Liver (tissue), 3 donors: Measurements from ENCODE around the gene CHST5.

Experiments
- ATF3 ChIP-seq: IDR thresholded peaks from 2 replicates; pipeline ENCODE4 v1.6.1; 2016; ENCODE audit warnings: antibody characterized with exemption
- CTCF ChIP-seq: fragments of 150-350 bp; IDR thresholded peaks from 2 replicates; pipeline ENCODE4 v1.5.1; 2017; ENCODE audit warnings: improper control_type of control experiment, low read depth, low read length; ENCODE audit not compliant: missing input control
- EGR1 ChIP-seq, 2 donors: IDR thresholded peaks; 2 replicates each; pipeline ENCODE4 v1.6.1; 2016 to 2018; ENCODE audit warnings: antibody characterized with exemption in 2 of 2, low read depth in 2 of 2
- FOXA1 ChIP-seq: IDR thresholded peaks from 2 replicates; pipeline ENCODE4 v1.6.1; 2016; ENCODE audit warnings: antibody characterized with exemption
- GABPA ChIP-seq, 2 donors: IDR thresholded peaks in 1 of 2; conservative IDR thresholded peaks in 1 of 2; 2 replicates each; pipeline ENCODE4 v1.6.1; 2016; ENCODE audit warnings: antibody characterized with exemption in 2 of 2, mild to moderate bottlenecking in 1 of 2, moderate library complexity in 1 of 2
- JUND ChIP-seq, 2 donors: IDR thresholded peaks; 2 replicates each; pipeline ENCODE4 v1.6.1; 2016; ENCODE audit warnings: antibody characterized with exemption in 2 of 2
- MAX ChIP-seq: IDR thresholded peaks from 2 replicates; pipeline ENCODE4 v1.6.1; 2016; ENCODE audit warnings: antibody characterized with exemption
- NR2F2 ChIP-seq: IDR thresholded peaks from 2 replicates; pipeline ENCODE4 v1.6.1; 2016; ENCODE audit warnings: antibody characterized with exemption
- RAD21 ChIP-seq, 2 donors: IDR thresholded peaks; 2 replicates each; pipeline ENCODE4 v1.6.1; 2016; ENCODE audit warnings: antibody characterized with exemption in 2 of 2, mild to moderate bottlenecking in 2 of 2
- REST ChIP-seq: IDR thresholded peaks from 2 replicates; pipeline ENCODE4 v1.6.1; 2016; ENCODE audit warnings: antibody characterized with exemption, mild to moderate bottlenecking
- SP1 ChIP-seq: IDR thresholded peaks from 2 replicates; pipeline ENCODE4 v1.6.1; 2018; ENCODE audit warnings: antibody characterized with exemption, mild to moderate bottlenecking
- TAF1 ChIP-seq: conservative IDR thresholded peaks from 2 replicates; pipeline ENCODE4 v1.6.1; 2016; ENCODE audit warnings: antibody characterized with exemption, mild to moderate bottlenecking
- YY1 ChIP-seq: IDR thresholded peaks from 2 replicates; pipeline ENCODE4 v1.6.1; 2016; ENCODE audit warnings: antibody characterized with exemption, mild to moderate bottlenecking
- ZBTB33 ChIP-seq: IDR thresholded peaks from 2 replicates; pipeline ENCODE4 v1.6.1; 2016; ENCODE audit warnings: antibody characterized with exemption
- donor health status: healthy.
- donor health status: healthy.

GRCh38 chr16:75578212-75578611, 42.3 kb upstream of the CHST5 start:
- TF ChIP-seq CTCF = no peak
- no peak for TF ChIP-seq NR2F2
- TF ChIP-seq REST = no peak
- no peak for TF ChIP-seq EGR1 (IDR thresholded peaks at IDR 0.05; ENCODE audit: low read depth in 2 of 2)
- no peak for TF ChIP-seq TAF1
- TF ChIP-seq ZBTB33 = no peak
- TF ChIP-seq ATF3 = no peak
- TF ChIP-seq SP1 = no peak
- no peak for TF ChIP-seq MAX
- no peak for TF ChIP-seq RAD21 (IDR thresholded peaks at IDR 0.05)
- no peak for TF ChIP-seq GABPA (IDR thresholded peaks at IDR 0.05 in 1 of 2, conservative IDR thresholded peaks at IDR 0.05 in 1 of 2)
- TF ChIP-seq JUND (IDR thresholded peaks at IDR 0.05) = no peak
- no peak for TF ChIP-seq FOXA1
- TF ChIP-seq YY1 = no peak
